Measurements from ENCODE around the gene AFG3L2.
A peak's percentile ranks its signal among the peaks of the same experiment; 100 is the strongest.

AFG3L2 gene

GRCh38 chr18:12329125-12329698, 47.8 kb downstream of the AFG3L2 start:
- TF ChIP-seq POLR2AphosphoS5 (IDR thresholded peaks at IDR 0.05; ENCODE audit: low read depth, low read length) (no peak), TAF1 (IDR thresholded peaks at IDR 0.05; ENCODE audit: borderline replicate concordance, insufficient read depth, low read length) (no peak), SIN3A (IDR thresholded peaks at IDR 0.05; ENCODE audit: borderline replicate concordance, insufficient read depth, low read length) (no peak), FOXP2 (optimal IDR thresholded peaks at IDR 0.05; ENCODE audit: borderline replicate concordance, extremely low read depth, extremely low read length, insufficient read depth) (no peak), REST (IDR thresholded peaks at IDR 0.05; ENCODE audit: insufficient read depth in 1 of 2, low read depth in 2 of 2, low read length in 2 of 2) (no peak)

GRCh38 chr18:12328179-12328823, 48.7 kb downstream of the AFG3L2 start:
- TF ChIP-seq SIN3A (IDR thresholded peaks at IDR 0.05; ENCODE audit: borderline replicate concordance, insufficient read depth, low read length) (no peak), POLR2AphosphoS5 (IDR thresholded peaks at IDR 0.05; ENCODE audit: low read depth, low read length) (no peak; the same call in 1 of the 2 replicates), TAF1 (IDR thresholded peaks at IDR 0.05; ENCODE audit: borderline replicate concordance, insufficient read depth, low read length) (no peak), REST (IDR thresholded peaks at IDR 0.05; ENCODE audit: insufficient read depth in 1 of 2, low read depth in 2 of 2, low read length in 2 of 2) (no peak)

GRCh38 chr18:12327510-12328178, 49.4 kb downstream of the AFG3L2 start:
- TF ChIP-seq TAF1 (IDR thresholded peaks at IDR 0.05; ENCODE audit: borderline replicate concordance, insufficient read depth, low read length) (no peak), POLR2AphosphoS5 (IDR thresholded peaks at IDR 0.05; ENCODE audit: low read depth, low read length) (peak; percentile 71)

DNA sequence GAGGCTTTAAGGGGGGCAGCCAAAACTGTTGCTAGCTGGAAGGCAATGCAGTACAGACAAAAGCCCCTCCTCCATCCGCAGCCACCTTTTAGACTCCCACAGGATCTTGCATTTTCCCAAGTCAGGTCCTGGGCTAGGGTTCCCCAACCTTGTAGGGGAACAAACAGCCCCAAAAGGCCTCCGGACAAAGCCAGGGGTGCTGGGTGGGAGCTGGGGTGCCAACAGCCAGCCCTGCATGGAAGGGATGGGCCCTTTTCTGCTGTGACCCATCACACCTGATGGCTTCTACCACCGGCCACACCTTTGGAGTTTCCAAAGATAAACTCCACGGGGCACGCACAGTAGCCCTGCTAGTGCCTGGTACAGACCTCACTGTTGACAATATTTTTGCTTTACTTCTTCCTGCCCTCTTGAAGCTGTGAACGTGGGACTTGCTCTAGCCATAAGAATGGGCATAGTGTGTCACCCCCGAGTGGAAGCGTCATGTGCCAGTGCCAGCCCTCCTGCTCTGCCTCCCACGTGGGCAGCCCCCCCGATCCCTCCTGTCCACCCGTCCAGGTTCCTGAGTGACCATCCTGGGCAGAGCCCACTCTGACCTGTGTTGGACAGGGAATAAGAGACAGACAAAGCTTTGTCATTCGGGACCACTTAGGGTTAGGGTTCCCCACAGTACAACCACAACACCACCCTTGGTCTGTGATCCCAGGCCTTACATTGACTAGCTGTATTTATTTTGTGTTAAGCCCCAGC, 50.1 kb downstream of the AFG3L2 start:
- TF ChIP-seq REST (IDR thresholded peaks at IDR 0.05; ENCODE audit: insufficient read depth in 1 of 2, low read depth in 2 of 2, low read length in 2 of 2) (no peak), FOXP2 (optimal IDR thresholded peaks at IDR 0.05; ENCODE audit: borderline replicate concordance, extremely low read depth, extremely low read length, insufficient read depth) (no peak), POLR2AphosphoS5 (IDR thresholded peaks at IDR 0.05; ENCODE audit: low read depth, low read length) (no peak), TAF1 (IDR thresholded peaks at IDR 0.05; ENCODE audit: borderline replicate concordance, insufficient read depth, low read length) (no peak), SIN3A (IDR thresholded peaks at IDR 0.05; ENCODE audit: borderline replicate concordance, insufficient read depth, low read length) (no peak)

DNA sequence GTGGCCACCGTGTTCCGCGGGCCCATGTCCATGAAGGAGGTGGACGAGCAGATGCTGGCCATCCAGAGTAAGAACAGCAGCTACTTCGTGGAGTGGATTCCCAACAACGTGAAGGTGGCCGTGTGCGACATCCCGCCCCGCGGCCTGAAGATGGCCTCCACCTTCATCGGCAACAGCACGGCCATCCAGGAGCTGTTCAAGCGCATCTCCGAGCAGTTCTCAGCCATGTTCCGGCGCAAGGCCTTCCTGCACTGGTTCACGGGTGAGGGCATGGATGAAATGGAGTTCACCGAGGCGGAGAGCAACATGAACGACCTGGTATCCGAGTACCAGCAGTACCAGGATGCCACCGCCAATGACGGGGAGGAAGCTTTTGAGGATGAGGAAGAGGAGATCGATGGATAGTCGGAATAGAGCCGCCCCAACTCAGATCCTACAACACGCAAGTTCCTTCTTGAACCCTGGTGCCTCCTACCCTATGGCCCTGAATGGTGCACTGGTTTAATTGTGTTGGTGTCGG, 51.2 kb downstream of the AFG3L2 start:
- no peak for TF ChIP-seq SIN3A (IDR thresholded peaks at IDR 0.05; ENCODE audit: borderline replicate concordance, insufficient read depth, low read length)
- no peak for TF ChIP-seq FOXP2 (optimal IDR thresholded peaks at IDR 0.05; ENCODE audit: borderline replicate concordance, extremely low read depth, extremely low read length, insufficient read depth)
- TF ChIP-seq TAF1 (IDR thresholded peaks at IDR 0.05; ENCODE audit: borderline replicate concordance, insufficient read depth, low read length) = no peak
- TF ChIP-seq REST (IDR thresholded peaks at IDR 0.05; ENCODE audit: insufficient read depth in 1 of 2, low read depth in 2 of 2, low read length in 2 of 2) = no peak
- no peak for TF ChIP-seq POLR2AphosphoS5 (IDR thresholded peaks at IDR 0.05; ENCODE audit: low read depth, low read length)

Measured in PFSK-1 (cell line).